ENCODE results near the gene MKNK1. TPM values are rescaled to one million over a fixed set of nuclear protein-coding genes. Genes with fewer than 3 reads are reported as not detected.

Gene MKNK1
- 16.8 to 19.7 TPM (median 18.6 TPM) in 5 replicates for total RNA-seq (2022; extraction: Qiagen RNA extraction; ENCODE audit: low read depth)

DNA sequence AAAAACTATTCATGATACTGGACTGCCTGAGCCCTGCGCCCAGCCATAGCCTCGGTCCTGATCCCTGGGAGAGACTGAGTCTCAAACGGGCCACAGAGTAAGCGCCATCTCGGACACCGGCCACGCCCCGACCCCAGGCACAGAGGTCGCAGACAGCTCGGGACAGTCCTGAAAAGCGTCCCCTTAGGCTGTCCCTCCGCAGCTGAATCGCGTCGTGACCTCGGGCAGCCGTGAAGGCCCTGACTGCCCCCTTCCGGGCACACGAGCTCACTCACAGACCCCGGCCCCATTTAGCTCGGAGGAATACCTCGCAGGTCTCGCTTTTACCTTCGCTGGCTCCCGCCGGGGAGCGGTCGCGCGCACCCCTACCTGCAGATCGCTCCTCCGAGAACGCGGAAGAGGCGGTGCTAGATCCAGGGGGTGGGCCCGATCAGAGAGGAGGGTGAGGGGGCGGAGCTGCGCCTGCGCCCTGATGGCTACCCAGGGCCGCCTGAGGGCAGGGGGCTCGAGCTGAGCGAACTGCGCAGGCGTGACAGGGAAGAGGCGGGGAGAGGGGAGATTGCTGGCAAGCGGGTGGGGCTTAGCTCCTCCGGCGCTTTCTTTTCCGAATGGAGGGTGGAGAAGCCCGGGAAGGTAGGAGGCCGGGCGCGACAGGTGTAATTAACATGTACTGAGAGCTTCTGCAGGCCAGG is at the start of gene MKNK1:
Gene MKNK1 (minus strand): TSS at position 411 of the 692 bp plus-strand sequence. CDS start 20,941 bp downstream, outside the sequence.

DNA sequence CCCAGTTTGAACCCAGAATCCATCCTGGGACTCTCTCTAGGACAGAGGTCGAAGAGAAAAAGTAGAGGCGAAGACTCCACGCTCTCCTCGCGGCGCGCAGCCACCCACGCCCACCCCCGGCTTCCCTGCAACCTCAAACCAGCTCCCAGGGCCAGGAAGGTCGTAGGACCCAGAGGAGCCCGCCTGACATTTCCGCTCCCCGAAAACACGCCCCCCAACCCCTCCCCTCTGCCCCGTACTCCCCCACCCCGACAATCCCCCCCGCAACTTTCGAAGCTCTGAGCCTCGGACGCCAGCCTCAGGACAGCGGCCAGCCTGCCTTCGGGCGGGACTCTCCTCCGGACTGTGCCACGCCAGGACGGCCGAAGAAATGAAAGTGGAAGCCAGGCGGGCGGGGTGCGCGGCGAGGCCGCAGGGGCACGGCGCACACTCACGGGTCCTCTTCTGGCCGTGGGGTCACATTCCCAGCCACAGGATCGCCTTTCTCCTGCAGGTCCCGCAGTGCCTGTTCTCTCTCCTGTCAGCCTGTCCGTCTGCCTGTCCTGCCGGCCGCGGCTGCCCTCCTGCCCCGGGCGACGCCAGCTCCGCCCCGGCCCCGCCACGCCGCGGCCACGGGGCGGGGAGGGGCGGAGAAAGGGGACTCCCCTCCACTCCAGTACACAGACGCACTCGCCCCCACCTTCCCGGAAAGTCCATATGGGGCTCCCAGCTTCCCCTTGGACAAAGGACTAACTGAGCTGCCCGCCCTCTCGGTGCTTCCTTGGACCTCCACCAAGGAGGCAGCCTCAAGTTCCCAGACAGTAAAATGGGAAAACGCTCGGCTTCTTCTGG is 12.4 kb upstream of the MKNK1 start, which contains the start of gene MOB3C:
Gene MOB3C (minus strand): TSS at position 535 of the 831 bp plus-strand sequence. CDS start 3,490 bp downstream, outside the sequence.

DNA sequence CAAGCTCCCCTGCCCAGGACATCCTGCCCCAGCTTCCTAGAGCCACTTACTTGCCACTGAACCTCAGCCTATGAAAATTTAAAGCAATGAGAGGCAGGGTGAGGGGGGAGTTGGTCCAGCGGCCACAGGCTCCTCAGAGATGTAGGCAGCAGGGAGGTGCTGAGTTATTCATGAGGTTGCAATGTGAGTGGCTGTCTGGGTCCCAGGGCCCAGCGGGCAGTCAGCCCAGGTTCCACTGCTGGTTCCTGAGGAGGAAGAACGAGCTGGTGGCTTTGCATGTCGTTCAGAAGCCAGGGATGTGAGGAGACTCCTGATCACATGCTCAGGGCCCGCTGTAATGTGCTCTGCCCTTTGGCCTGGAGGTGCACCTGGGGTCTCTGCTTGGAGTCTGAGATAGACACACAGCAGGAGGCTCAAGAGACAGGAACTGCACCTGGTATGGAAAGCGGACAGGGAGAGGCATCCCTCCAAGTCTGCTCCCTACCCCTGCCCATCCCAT is 52.4 kb downstream of the MKNK1 start, which contains the start of gene KNCN:
Gene KNCN (minus strand): TSS at position 51 of the 499 bp plus-strand sequence. CDS start 432 bp downstream, outside the sequence.

Other genes with a start within 250 kb of the MKNK1 start
- gene FAAH, start 210.0 kb downstream of the MKNK1 start, total RNA-seq (2022; extraction: Qiagen RNA extraction; ENCODE audit: low read depth): 0.54 to 0.72 TPM (median 0.56 TPM) in 5 replicates
- 0.70 to 1.2 TPM (median 1.1 TPM) in 5 replicates for gene DMBX1, start 114.4 kb downstream of the MKNK1 start, total RNA-seq (2022; extraction: Qiagen RNA extraction; ENCODE audit: low read depth)
- not detected in 5 replicates for gene KNCN, start 52.6 kb downstream of the MKNK1 start, total RNA-seq (2022; extraction: Qiagen RNA extraction; ENCODE audit: low read depth)
- 3.9 to 4.7 TPM (median 4.5 TPM) in 5 replicates for gene MOB3C, start 12.5 kb upstream of the MKNK1 start, total RNA-seq (2022; extraction: Qiagen RNA extraction; ENCODE audit: low read depth)
- 33.8 to 36.1 TPM (median 35.8 TPM) in 5 replicates for gene ATPAF1, start 64.1 kb upstream of the MKNK1 start, total RNA-seq (2022; extraction: Qiagen RNA extraction; ENCODE audit: low read depth)
- not detected in 5 replicates for gene TEX38, start 67.6 kb upstream of the MKNK1 start, total RNA-seq (2022; extraction: Qiagen RNA extraction; ENCODE audit: low read depth)
- gene EFCAB14, start 114.8 kb upstream of the MKNK1 start, total RNA-seq (2022; extraction: Qiagen RNA extraction; ENCODE audit: low read depth): 20.8 to 29.6 TPM (median 28.4 TPM) in 5 replicates
- not detected in 5 replicates for gene CYP4B1, start 194.8 kb upstream of the MKNK1 start, total RNA-seq (2022; extraction: Qiagen RNA extraction; ENCODE audit: low read depth)

All from A549 treated with GW870086 at 1 μM for 4 hours (cell line).